Measurements from ENCODE around the gene PTEN.
"Not testable (repeated sequence)": the region's sequence is repeated elsewhere in the genome, so short reads cannot be mapped to it uniquely, and the experiment has no call there.

The PTEN gene

GRCh38 chr10:87861566-87861952 lies 1.9 kb upstream of the PTEN start:
- H3K79me2 ChIP-seq (ENCODE audit: low read length), result peaks cover 37% of the 10 kb centered on the region
- H3K4me3 ChIP-seq (ENCODE audit: low read length), result peak overlapping the region; percentile 96
- peak overlapping the region; percentile 91 for H3K9ac ChIP-seq (ENCODE audit: low read length)
- H4K20me1 ChIP-seq (ENCODE audit: insufficient read depth, low read length), result peaks cover 17% of the 10 kb centered on the region
- peak overlapping the region; percentile 97 for H3K4me2 ChIP-seq (ENCODE audit: low read length)
- TF ChIP-seq EZH2phosphoT487 (IDR thresholded peaks at IDR 0.05; ENCODE audit: low read depth) (no peak), CTCF (IDR thresholded peaks at IDR 0.05; ENCODE audit: low read depth, low read length) (peak; percentile 38)
- H2AFZ ChIP-seq (ENCODE audit: low read depth, low read length), result peak overlapping the region; percentile 78; the same call in 1 of the 2 replicates
- H3K27ac ChIP-seq (ENCODE audit: low read length), result peak overlapping the region; percentile 86
- H3K4me1 ChIP-seq (ENCODE audit: low read length), result peaks cover 14% of the 10 kb centered on the region
- no peaks in the 10 kb centered on the region for H3K9me3 ChIP-seq (ENCODE audit: insufficient read depth, low read length)
- H3K27me3 ChIP-seq (ENCODE audit: low read depth, low read length), result no peaks in the 10 kb centered on the region
- peaks cover 2% of the 10 kb centered on the region for H3K36me3 ChIP-seq (replicated peaks; ENCODE audit: low read depth, low read length)

GRCh38 chr10:87861953-87862678 lies 1.3 kb upstream of the PTEN start:
- peak overlapping the region; percentile 78; the same call in 1 of the 2 replicates for H2AFZ ChIP-seq (ENCODE audit: low read depth, low read length)
- no peaks in the 10 kb centered on the region for H3K9me3 ChIP-seq (ENCODE audit: insufficient read depth, low read length)
- peak overlapping the region; percentile 86 for H3K27ac ChIP-seq (ENCODE audit: low read length)
- H3K4me3 ChIP-seq (ENCODE audit: low read length), result peak overlapping the region; percentile 96
- no peak for TF ChIP-seq EZH2phosphoT487 (IDR thresholded peaks at IDR 0.05; ENCODE audit: low read depth)
- no peak for TF ChIP-seq CTCF (IDR thresholded peaks at IDR 0.05; ENCODE audit: low read depth, low read length)
- no peaks in the 10 kb centered on the region for H3K27me3 ChIP-seq (ENCODE audit: low read depth, low read length)
- peaks cover 22% of the 10 kb centered on the region for H4K20me1 ChIP-seq (ENCODE audit: insufficient read depth, low read length)
- peaks cover 43% of the 10 kb centered on the region for H3K79me2 ChIP-seq (ENCODE audit: low read length)
- peaks cover 17% of the 10 kb centered on the region for H3K4me1 ChIP-seq (ENCODE audit: low read length)
- H3K36me3 ChIP-seq (replicated peaks; ENCODE audit: low read depth, low read length), result peaks cover 6% of the 10 kb centered on the region
- peak overlapping the region; percentile 97 for H3K4me2 ChIP-seq (ENCODE audit: low read length)
- peak overlapping the region; percentile 91 for H3K9ac ChIP-seq (ENCODE audit: low read length)

- Histone ChIP-seq H3K36me3 (replicated peaks; ENCODE audit: low read depth, low read length) (peaks cover 9% of the 10 kb centered on the region), H3K4me1 (ENCODE audit: low read length) (peaks cover 21% of the 10 kb centered on the region), H3K27ac (ENCODE audit: low read length) (peak overlapping the region; percentile 86), H3K9ac (ENCODE audit: low read length) (peak overlapping the region; percentile 91), H3K4me2 (ENCODE audit: low read length) (peak overlapping the region; percentile 77), H3K9me3 (ENCODE audit: insufficient read depth, low read length) (no peaks in the 10 kb centered on the region), H3K27me3 (ENCODE audit: low read depth, low read length) (no peaks in the 10 kb centered on the region), H4K20me1 (ENCODE audit: insufficient read depth, low read length) (peaks cover 27% of the 10 kb centered on the region), H3K79me2 (ENCODE audit: low read length) (peaks cover 48% of the 10 kb centered on the region), H2AFZ (ENCODE audit: low read depth, low read length) (peak overlapping the region; percentile 74; the same call in 1 of the 2 replicates), H3K4me3 (ENCODE audit: low read length) (peak overlapping the region; percentile 96)
- TF ChIP-seq CTCF (IDR thresholded peaks at IDR 0.05; ENCODE audit: low read depth, low read length) (no peak; the same call in 1 of the 2 replicates), EZH2phosphoT487 (IDR thresholded peaks at IDR 0.05; ENCODE audit: low read depth) (no peak)
Measured at GRCh38 chr10:87862679-87863052, 759 bp upstream of the PTEN start.

- Histone ChIP-seq H3K4me3 (ENCODE audit: low read length) (peak overlapping the region; percentile 96), H3K4me1 (ENCODE audit: low read length) (peaks cover 34% of the 10 kb centered on the region), H3K79me2 (ENCODE audit: low read length) (peaks cover 62% of the 10 kb centered on the region), H4K20me1 (ENCODE audit: insufficient read depth, low read length) (peaks cover 41% of the 10 kb centered on the region), H3K4me2 (ENCODE audit: low read length) (peak overlapping the region; percentile 85), H3K36me3 (replicated peaks; ENCODE audit: low read depth, low read length) (peaks cover 14% of the 10 kb centered on the region), H3K27ac (ENCODE audit: low read length) (peak overlapping the region; percentile 86), H3K9ac (ENCODE audit: low read length) (peak overlapping the region; percentile 91)
- H3K9me3 ChIP-seq (ENCODE audit: insufficient read depth, low read length); H3K27me3 ChIP-seq (ENCODE audit: low read depth, low read length); H2AFZ ChIP-seq (ENCODE audit: low read depth, low read length): not testable (repeated sequence)
Measured at GRCh38 chr10:87863951-87864495, 598 bp downstream of the PTEN start.
